ENCODE measurements around the gene LCORL.

GRCh38 chr4:18014269-18014668, 7.3 kb downstream of the LCORL start:
- TF ChIP-seq POLR2AphosphoS5 (IDR thresholded peaks at IDR 0.05; ENCODE audit: low read depth) (no peak), CTCF (IDR thresholded peaks at IDR 0.05; ENCODE audit: insufficient read depth, low read length) (no peak), SPI1 (IDR thresholded peaks at IDR 0.05; ENCODE audit: borderline replicate concordance, low read depth) (no peak), REST (IDR thresholded peaks at IDR 0.05; ENCODE audit: insufficient replicate concordance, low read depth) (no peak), GABPA (IDR thresholded peaks at IDR 0.05; ENCODE audit: low read depth) (no peak)
